Smooth muscle cell (in vitro differentiated cells): ENCODE results near the gene EXD1. TPM values are rescaled to one million over a fixed set of nuclear protein-coding genes. Genes with fewer than 3 reads are reported as not detected.
A peak's percentile ranks its signal among the peaks of the same experiment; 100 is the strongest.
"Not testable (repeated sequence)": the region's sequence is repeated elsewhere in the genome, so short reads cannot be mapped to it uniquely, and the experiment has no call there.

Source experiments
- DNase-seq: peaks from one replicate; lab custom pipeline; 2025; ENCODE audit not compliant: unreplicated experiment; lab: John Stamatoyannopoulos, UW
- H2AFZ ChIP-seq: fragments of 200-600 bp; sonication (generic); 2 replicates; pipeline ENCODE4 v1.6.0; 2016; ENCODE audit warnings: antibody characterized with exemption, low read depth, mild to moderate bottlenecking
- H3F3A ChIP-seq: fragments of 200-600 bp; sonication (generic); 2 replicates; pipeline ENCODE4 v1.6.0; 2017; ENCODE audit warnings: antibody characterized with exemption, low read depth
- H3K27ac ChIP-seq: fragments of 200-600 bp; sonication (generic); 2 replicates; pipeline ENCODE4 v1.5.1; 2016; ENCODE audit warnings: low read depth, mild to moderate bottlenecking
- H3K27me3 ChIP-seq: fragments of 200-600 bp; sonication (generic); 2 replicates; pipeline ENCODE4 v1.6.1; 2016; ENCODE audit warnings: low read depth, mild to moderate bottlenecking
- H3K36me3 ChIP-seq: fragments of 200-600 bp; sonication (generic); 2 replicates; pipeline ENCODE4 v1.5.1; 2016; ENCODE audit warnings: low read depth
- H3K4me1 ChIP-seq: fragments of 200-600 bp; sonication (generic); 2 replicates; pipeline ENCODE4 v1.5.1; 2016; ENCODE audit warnings: low read depth
- H3K4me2 ChIP-seq: fragments of 200-600 bp; sonication (generic); 2 replicates; pipeline ENCODE4 v1.6.0; 2016; ENCODE audit warnings: mild to moderate bottlenecking
- H3K4me3 ChIP-seq: fragments of 200-600 bp; sonication (generic); 2 replicates; pipeline ENCODE4 v1.5.1; 2016; ENCODE audit warnings: mild to moderate bottlenecking
- H3K79me2 ChIP-seq: fragments of 200-600 bp; sonication (generic); 2 replicates; pipeline ENCODE4 v1.6.0; 2016; ENCODE audit warnings: low read depth, mild to moderate bottlenecking
- H3K9ac ChIP-seq: fragments of 200-600 bp; sonication (generic); 2 replicates; pipeline ENCODE4 v1.6.0; 2016; ENCODE audit warnings: low read depth
- H3K9me3 ChIP-seq: fragments of 200-600 bp; sonication (generic); replicated peaks from 2 replicates; pipeline ENCODE4 v1.5.1; 2016; ENCODE audit warnings: low read depth
- H4K20me1 ChIP-seq: fragments of 200-600 bp; sonication (generic); 2 replicates; pipeline ENCODE4 v1.6.0; 2016; ENCODE audit warnings: low read depth
- CTCF ChIP-seq: fragments of 200-600 bp; sonication (generic); IDR thresholded peaks from 2 replicates; pipeline ENCODE4 v1.5.1; 2017; ENCODE audit warnings: borderline replicate concordance, mild to moderate bottlenecking, antibody characterized with exemption; ENCODE audit not compliant: insufficient read depth, poor library complexity, severe bottlenecking
- WGBS: methylation state at CpG from one replicate; pipeline ENCODE4 v1.1.7; 2016; ENCODE audit warnings: low lambda C conversion rate; 5-methylcytosine and 5-hydroxymethylcytosine counted together
- polyA plus RNA-seq: library from polyadenylated mRNA; unstranded; fragments of >200 nt; fragmentation: Nextera tagmentation; extraction: Ambion mirVana; gene quantifications from 2 replicates; pipeline ENCODE4 v1.2.1, GENCODE V29; 2016
- total RNA-seq: library from RNA; depleted of rRNA; stranded (reverse); fragments of >200 nt; gene quantifications from 2 replicates; pipeline ENCODE4 v1.2.3, GENCODE V29; 2014

EXD1 gene
- total and polyA plus RNA-seq, 2 experiments from 2014 or later, result 0.04 TPM; not detected in 1

GRCh38 chr15:41238100-41238499 lies 7.5 kb upstream of the EXD1 start:
- Histone ChIP-seq H4K20me1 (peaks cover 77% of the 10 kb centered on the region), H3K79me2 (peaks cover 61% of the 10 kb centered on the region), H3K27ac (no peak overlapping the region), H3K9me3 (no peaks in the 10 kb centered on the region), H3K36me3 (no peaks in the 10 kb centered on the region), H3K4me3 (no peak overlapping the region), H2AFZ (no peak overlapping the region), H3F3A (no peaks in the 10 kb centered on the region), H3K9ac (no peak overlapping the region), H3K4me2 (no peak overlapping the region), H3K27me3 (no peaks in the 10 kb centered on the region), H3K4me1 (no peaks in the 10 kb centered on the region)
- no peak for DNase-seq
- WGBS, result 94% methylated on average over 5 of the region's 5 CpGs
- TF ChIP-seq CTCF, result no peak

GRCh38 chr15:41235929-41236328 lies 5.4 kb upstream of the EXD1 start:
- no peak overlapping the region for H3K4me3 ChIP-seq
- no peak overlapping the region for H3K4me2 ChIP-seq
- H3F3A ChIP-seq, result no peaks in the 10 kb centered on the region
- no peaks in the 10 kb centered on the region for H3K36me3 ChIP-seq
- H4K20me1 ChIP-seq, result peaks cover 74% of the 10 kb centered on the region
- no peak overlapping the region for H2AFZ ChIP-seq
- no peak overlapping the region for H3K27ac ChIP-seq
- TF ChIP-seq CTCF, result no peak
- H3K27me3 ChIP-seq, result no peaks in the 10 kb centered on the region
- H3K9ac ChIP-seq, result no peak overlapping the region
- no peaks in the 10 kb centered on the region for H3K9me3 ChIP-seq
- peaks cover 6% of the 10 kb centered on the region for H3K4me1 ChIP-seq
- DNase-seq, result no peak
- peaks cover 81% of the 10 kb centered on the region for H3K79me2 ChIP-seq

GRCh38 chr15:41235228-41235627 lies 4.7 kb upstream of the EXD1 start:
- H3K27ac ChIP-seq, H3K4me3 ChIP-seq, H3K4me2 ChIP-seq, DNase-seq, H3K9ac ChIP-seq, H2AFZ ChIP-seq, H3F3A ChIP-seq, H3K27me3 ChIP-seq, H3K4me1 ChIP-seq, H3K36me3 ChIP-seq, H3K9me3 ChIP-seq: not testable (repeated sequence)
- Histone ChIP-seq H4K20me1 (peaks cover 70% of the 10 kb centered on the region), H3K79me2 (peaks cover 81% of the 10 kb centered on the region)
- WGBS, result 92% methylated on average over 5 of the region's 5 CpGs

GRCh38 chr15:41233367-41233771 lies 2.8 kb upstream of the EXD1 start:
- H3K4me2 ChIP-seq, result no peak overlapping the region
- H2AFZ ChIP-seq, result no peak overlapping the region
- DNase-seq, result no peak
- H3K9ac ChIP-seq, result no peak overlapping the region
- peak overlapping the region; percentile 48 for H3K27ac ChIP-seq
- H3K4me3 ChIP-seq, result no peak overlapping the region
- no peaks in the 10 kb centered on the region for H3F3A ChIP-seq
- H3K4me1 ChIP-seq, result peaks cover 6% of the 10 kb centered on the region
- H4K20me1 ChIP-seq, result peaks cover 52% of the 10 kb centered on the region
- H3K9me3 ChIP-seq, result no peaks in the 10 kb centered on the region
- no peak for TF ChIP-seq CTCF
- H3K36me3 ChIP-seq, result no peaks in the 10 kb centered on the region
- H3K79me2 ChIP-seq, result peaks cover 68% of the 10 kb centered on the region
- 78% methylated on average over 1 of the region's 1 CpG for WGBS
- no peaks in the 10 kb centered on the region for H3K27me3 ChIP-seq
